CD4-positive, CD25-positive, alpha-beta regulatory T cell (primary cell): Measurements from ENCODE around the gene CKS1B. TPM values are rescaled to one million over a fixed set of nuclear protein-coding genes. Genes with fewer than 3 reads are reported as not detected.

ENCODE experiments used
- ATAC-seq, 2 donors: fragments of 150-1000 bp; cut with Tn5 transposase; one replicate each; pipeline ENCODE4 v1.10.0; 2021; ENCODE audit warnings: low read depth in 2 of 2, moderate number of reproducible peaks in 2 of 2, moderate library complexity in 1 of 2
- DNase-seq, 3 donors: peaks; one replicate each; pipeline versions ENCODE4 v3.0.0 to v3.0.0-alpha.2; 2012 to 2022; ENCODE audit warnings: mixed read lengths in 1 of 3
- H3K27ac ChIP-seq: one replicate; pipeline ENCODE4 v1.7.0; 2013; ENCODE audit warnings: mild to moderate bottlenecking, low read length; ENCODE audit not compliant: insufficient read depth, poor library complexity, severe bottlenecking
- H3K27me3 ChIP-seq: one replicate; pipeline ENCODE4 v1.7.0; 2013; ENCODE audit warnings: low read length; ENCODE audit not compliant: control insufficient read depth, insufficient read depth
- H3K36me3 ChIP-seq: one replicate; pipeline ENCODE4 v1.7.0; 2013; ENCODE audit warnings: mild to moderate bottlenecking, low read length, moderate library complexity; ENCODE audit not compliant: control insufficient read depth, insufficient read depth
- H3K4me1 ChIP-seq: 2 replicates; pipeline ENCODE4 v1.7.0; 2013; ENCODE audit warnings: mild to moderate bottlenecking, low read length; ENCODE audit not compliant: insufficient read depth, control insufficient read depth, poor library complexity, severe bottlenecking
- H3K4me3 ChIP-seq: one replicate; pipeline ENCODE4 v1.7.0; 2013; ENCODE audit warnings: low read depth, mild to moderate bottlenecking, low read length, moderate library complexity
- H3K9me3 ChIP-seq, 2 experiments: 1 replicate in 1 of 2; 2 replicates in 1 of 2; pipeline ENCODE4 v1.7.0; 2013; ENCODE audit warnings: low read length in 2 of 2, mild to moderate bottlenecking in 1 of 2, moderate library complexity in 1 of 2; ENCODE audit not compliant: control insufficient read depth in 2 of 2
- H3K27ac Mint-ChIP-seq, 3 donors: one replicate each; pipeline ENCODE4 v1.8.0; 2020 to 2022; ENCODE audit warnings: mild to moderate bottlenecking in 3 of 3, mixed read lengths in 3 of 3, moderate library complexity in 2 of 3
- H3K27me3 Mint-ChIP-seq: one replicate; pipeline ENCODE4 v1.8.0; 2022; ENCODE audit warnings: mild to moderate bottlenecking, mixed read lengths
- H3K36me3 Mint-ChIP-seq: one replicate; pipeline ENCODE4 v1.8.0; 2020; ENCODE audit warnings: mixed read lengths
- H3K4me1 Mint-ChIP-seq, 4 donors: one replicate each; pipeline ENCODE4 v1.8.0; 2020 to 2022; ENCODE audit warnings: mixed read lengths in 4 of 4, mild to moderate bottlenecking in 1 of 4
- H3K4me3 Mint-ChIP-seq, 4 donors: one replicate each; pipeline ENCODE4 v1.8.0; 2020 to 2022; ENCODE audit warnings: mild to moderate bottlenecking in 4 of 4, mixed read lengths in 4 of 4, moderate library complexity in 3 of 4
- H3K9me3 Mint-ChIP-seq, 7 donors: one replicate each; pipeline ENCODE4 v1.8.0; 2020 to 2022; ENCODE audit warnings: mixed read lengths in 7 of 7, mild to moderate bottlenecking in 3 of 7, moderate library complexity in 2 of 7
- polyA plus RNA-seq, 4 donors: library from polyadenylated mRNA; unstranded; fragments of 300-500 nt; fragmentation: Illumina TruSeq; gene quantifications; one replicate each; pipeline ENCODE4 v1.2.3, GENCODE V29; 2021
- total RNA-seq: library from RNA; stranded (reverse); gene quantifications from one replicate; pipeline ENCODE4 v1.2.3, GENCODE V29; 2022

CKS1B gene
- total and polyA plus RNA-seq, 5 donors from 2014 or later, result 8.5 to 60.0 (median 55.5) TPM

DNA sequence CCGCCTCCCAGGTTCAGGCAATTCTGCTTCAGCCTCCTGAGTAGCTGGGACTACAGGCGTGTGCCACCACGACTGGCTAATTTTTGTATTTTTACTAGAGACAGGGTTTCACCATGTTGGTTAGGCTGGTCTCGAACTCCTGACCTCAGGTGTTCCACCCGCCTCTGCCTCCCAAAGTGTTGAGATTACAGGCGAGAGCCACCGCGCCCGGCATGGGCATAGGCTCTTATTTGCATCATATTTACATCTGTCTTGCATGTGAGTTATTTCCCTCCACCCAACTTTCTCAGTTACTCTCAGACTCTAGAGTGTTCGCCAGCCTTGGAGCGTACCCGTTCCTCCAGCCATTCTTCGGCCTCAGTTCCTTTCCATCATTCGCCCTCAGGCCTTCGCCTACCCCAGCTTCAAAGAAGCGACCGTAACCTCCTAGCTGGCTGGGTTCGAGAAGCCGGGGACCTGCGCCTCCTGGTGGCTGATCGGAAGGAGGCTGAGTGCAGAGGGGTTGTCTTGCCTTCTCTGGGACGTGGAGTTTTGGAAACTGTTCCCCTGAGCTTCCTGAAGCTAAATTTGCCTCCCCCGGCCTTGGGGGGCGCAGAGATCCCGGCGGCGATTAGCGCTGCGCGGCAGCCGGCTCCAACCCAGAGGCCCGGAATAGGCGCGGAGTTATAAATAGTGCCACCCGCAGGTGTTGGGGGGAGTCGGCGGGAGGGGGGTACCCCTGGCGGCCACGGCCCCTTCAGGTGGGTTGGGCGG, 24.5 kb downstream of the CKS1B start:
- peak overlapping the region; percentile 96 for H3K27ac ChIP-seq
- H3K4me1 ChIP-seq, result peaks cover 40% of the 10 kb centered on the region
- H3K4me3 Mint-ChIP-seq, result peak overlapping the region; percentile 88 to 99 (median 91)
- peaks cover 0 to 37% (median 17%) of the 10 kb centered on the region in 4 donors for H3K4me1 Mint-ChIP-seq
- peak overlapping the region; percentile 83 to 96 (median 94) for H3K27ac Mint-ChIP-seq
- no peaks in the 10 kb centered on the region for H3K27me3 ChIP-seq
- H3K36me3 Mint-ChIP-seq, result no peaks in the 10 kb centered on the region
- no peaks in the 10 kb centered on the region for H3K9me3 ChIP-seq
- peaks cover 0 to 2% (median 0%) of the 10 kb centered on the region in 7 donors for H3K9me3 Mint-ChIP-seq
- H3K4me3 ChIP-seq, result peak overlapping the region; percentile 64
- no peak for ATAC-seq
- DNase-seq, result peak; percentile 50 to 80 (median 50)
- no peaks in the 10 kb centered on the region for H3K36me3 ChIP-seq
- H3K27me3 Mint-ChIP-seq, result no peaks in the 10 kb centered on the region

DNA sequence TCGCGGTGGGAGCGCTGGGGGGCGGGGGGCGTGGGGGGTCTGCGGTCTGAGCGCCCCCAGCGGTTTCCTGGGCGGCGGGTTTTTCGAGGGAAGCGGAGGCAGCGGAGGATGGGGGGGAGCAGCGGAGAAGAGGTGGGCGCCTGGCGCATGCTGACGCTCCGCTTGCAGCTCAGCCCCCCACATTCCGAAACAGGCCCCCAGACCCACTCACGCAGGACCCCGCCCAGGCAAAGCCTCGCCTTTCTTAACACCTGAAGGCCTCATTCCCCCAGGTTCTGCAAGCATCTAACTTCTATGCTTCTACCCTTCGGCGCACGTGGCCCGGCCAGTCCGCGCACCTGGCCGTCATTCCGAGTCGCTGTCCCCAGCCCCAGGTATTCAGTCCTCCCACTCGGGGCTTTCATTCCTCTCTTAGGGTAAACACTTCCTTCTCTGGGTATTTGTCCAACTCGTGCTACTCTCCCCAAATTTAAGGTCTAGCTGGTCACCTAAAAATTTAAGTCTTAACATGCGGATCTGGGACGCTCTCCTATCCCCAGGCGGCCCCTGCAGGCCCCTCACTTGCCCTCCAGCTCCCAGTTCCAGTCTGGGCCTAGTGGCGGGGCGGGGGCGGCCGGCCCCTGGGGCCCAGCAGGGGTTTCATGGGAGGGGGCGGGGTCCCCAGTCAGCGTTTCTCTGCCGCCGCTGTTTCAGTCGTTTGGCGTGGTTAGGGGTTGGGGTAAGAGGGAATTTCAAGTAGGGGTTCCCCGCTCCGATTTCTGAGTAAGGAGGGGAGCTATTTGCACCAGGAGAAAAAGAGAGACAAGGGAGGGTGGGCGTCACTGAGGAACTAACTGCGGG, 25.3 kb downstream of the CKS1B start:
- H3K36me3 Mint-ChIP-seq, result no peaks in the 10 kb centered on the region
- peak overlapping the region; percentile 83 to 96 (median 94) for H3K27ac Mint-ChIP-seq
- H3K4me3 Mint-ChIP-seq, result peak overlapping the region; percentile 89 to 99 (median 94)
- no peaks in the 10 kb centered on the region for H3K9me3 ChIP-seq
- ATAC-seq, result no peak
- peak; percentile 43 to 56 (median 51) for DNase-seq
- peaks cover 0 to 44% (median 22%) of the 10 kb centered on the region in 4 donors for H3K4me1 Mint-ChIP-seq
- no peaks in the 10 kb centered on the region for H3K27me3 Mint-ChIP-seq
- no peaks in the 10 kb centered on the region for H3K36me3 ChIP-seq
- no peaks in the 10 kb centered on the region for H3K27me3 ChIP-seq
- peak overlapping the region; percentile 96 for H3K27ac ChIP-seq
- H3K4me3 ChIP-seq, result peak overlapping the region; percentile 65
- peaks cover 0 to 2% (median 0%) of the 10 kb centered on the region in 7 donors for H3K9me3 Mint-ChIP-seq
- H3K4me1 ChIP-seq, result peaks cover 48% of the 10 kb centered on the region

DNA sequence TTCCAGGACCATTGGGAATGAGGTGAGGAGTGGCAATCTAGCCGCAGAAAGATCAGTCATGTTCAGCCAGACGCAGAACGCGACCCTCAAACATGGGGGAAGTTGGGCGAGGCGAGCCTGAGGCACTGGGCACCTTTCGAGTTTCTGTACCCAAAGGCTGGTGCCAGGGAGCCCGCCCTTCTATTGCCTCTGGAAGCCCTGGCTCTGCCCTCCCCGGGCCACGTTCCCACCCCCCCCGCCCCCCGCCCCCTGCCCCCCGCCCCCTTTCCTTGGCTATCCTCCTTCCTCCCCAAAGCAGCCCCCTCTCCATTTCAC, 25.9 kb downstream of the CKS1B start:
- H3K4me1 ChIP-seq, result peaks cover 53% of the 10 kb centered on the region
- peak in 2 of 3 donors; percentile 21 to 27 for DNase-seq
- Mint-ChIP-seq H3K36me3 (no peaks in the 10 kb centered on the region), H3K4me3 (peak overlapping the region; percentile 92 to 99 (median 95)), H3K4me1 (peaks cover 0 to 49% (median 23%) of the 10 kb centered on the region in 4 donors), H3K9me3 (peaks cover 0 to 2% (median 0%) of the 10 kb centered on the region in 7 donors), H3K27me3 (no peaks in the 10 kb centered on the region), H3K27ac (peak overlapping the region; percentile 83 to 96 (median 94))
- H3K27me3 ChIP-seq, result no peaks in the 10 kb centered on the region
- peak overlapping the region; percentile 65 for H3K4me3 ChIP-seq
- H3K27ac ChIP-seq, result peak overlapping the region; percentile 96
- H3K36me3 ChIP-seq, result no peaks in the 10 kb centered on the region
- ATAC-seq, result no peak
- H3K9me3 ChIP-seq, result no peaks in the 10 kb centered on the region

DNA sequence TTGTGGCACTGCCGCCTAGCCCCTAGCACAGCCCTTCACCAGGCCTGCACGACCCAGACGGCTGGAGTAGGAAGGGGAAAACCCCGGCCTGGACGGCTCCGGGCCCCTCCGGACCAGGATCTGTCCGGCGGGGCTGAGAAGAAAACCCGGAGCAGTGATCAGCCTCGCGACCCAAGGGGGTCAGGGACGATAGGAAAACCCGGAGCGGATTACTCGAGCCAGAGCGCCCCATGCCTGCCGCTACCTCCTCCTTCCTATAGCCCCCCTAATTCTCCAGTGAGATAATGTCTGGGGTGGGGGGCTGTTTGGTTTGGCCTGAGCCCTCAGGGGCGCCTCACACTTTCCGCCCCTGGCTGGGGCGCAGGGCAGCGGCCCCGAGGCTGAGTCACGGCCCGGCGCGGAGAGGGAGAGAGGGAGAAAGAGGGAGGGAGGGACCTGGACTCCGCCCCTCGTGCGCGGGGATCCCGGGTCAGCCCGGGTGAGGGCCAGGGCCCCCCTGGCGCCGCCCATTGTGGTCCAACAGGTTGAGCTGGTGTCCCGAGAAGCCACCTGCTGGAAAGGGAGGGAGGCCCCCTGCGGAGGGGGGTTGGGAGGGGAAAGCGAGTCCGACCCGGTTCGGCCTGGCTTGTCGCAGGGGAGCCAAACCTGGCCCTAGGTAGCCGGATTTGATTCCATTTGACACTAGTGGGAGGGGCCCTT, 26.4 kb downstream of the CKS1B start:
- peak; percentile 11 to 30 for ATAC-seq
- H3K4me1 Mint-ChIP-seq, result peaks cover 0 to 52% (median 26%) of the 10 kb centered on the region in 4 donors

DNA sequence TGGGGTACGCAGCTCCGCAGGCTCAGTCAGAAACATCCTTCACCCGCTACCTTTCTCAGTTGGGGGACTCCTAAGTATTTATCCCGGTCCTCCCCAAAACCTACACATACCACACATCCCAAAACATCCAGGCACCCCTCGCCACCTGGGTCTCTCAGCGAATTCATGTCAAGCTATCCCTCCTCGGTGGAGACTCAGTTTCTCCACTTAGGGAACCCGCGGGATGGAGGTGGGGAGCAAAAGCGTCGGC, 26.9 kb downstream of the CKS1B start:
- H3K4me1 Mint-ChIP-seq, result peaks cover 4 to 54% (median 31%) of the 10 kb centered on the region in 4 donors
- H3K9me3 Mint-ChIP-seq, result peaks cover 0 to 2% (median 0%) of the 10 kb centered on the region in 7 donors
- no peaks in the 10 kb centered on the region for H3K36me3 Mint-ChIP-seq
- H3K9me3 ChIP-seq, result no peaks in the 10 kb centered on the region
- ATAC-seq (no peak), DNase-seq (no peak)
- peak overlapping the region; percentile 53 to 95 (median 92) for H3K27ac Mint-ChIP-seq
- H3K27me3 Mint-ChIP-seq, result no peaks in the 10 kb centered on the region
- H3K27me3 ChIP-seq, result no peaks in the 10 kb centered on the region
- H3K4me3 ChIP-seq, result peak overlapping the region; percentile 77
- H3K4me1 ChIP-seq, result peaks cover 63% of the 10 kb centered on the region
- H3K27ac ChIP-seq, result peak overlapping the region; percentile 96
- H3K4me3 Mint-ChIP-seq, result peak overlapping the region; percentile 92 to 99 (median 96)
- H3K36me3 ChIP-seq, result no peaks in the 10 kb centered on the region

More for the DNA sequence above, 26.4 kb downstream of the CKS1B start:
- H3K4me1 ChIP-seq, result peaks cover 58% of the 10 kb centered on the region
- peak overlapping the region; percentile 53 to 95 (median 92) for H3K27ac Mint-ChIP-seq
- H3K27me3 ChIP-seq, result no peaks in the 10 kb centered on the region
- H3K9me3 ChIP-seq, result no peaks in the 10 kb centered on the region
- peak overlapping the region; percentile 92 to 99 (median 96) for H3K4me3 Mint-ChIP-seq
- H3K4me3 ChIP-seq, result peak overlapping the region; percentile 77
- H3K9me3 Mint-ChIP-seq, result peaks cover 0 to 2% (median 0%) of the 10 kb centered on the region in 7 donors
- no peaks in the 10 kb centered on the region for H3K36me3 Mint-ChIP-seq
- no peaks in the 10 kb centered on the region for H3K36me3 ChIP-seq
- H3K27ac ChIP-seq, result peak overlapping the region; percentile 96
- peak; percentile 78 to 82 (median 79) for DNase-seq
- H3K27me3 Mint-ChIP-seq, result no peaks in the 10 kb centered on the region

DNA sequence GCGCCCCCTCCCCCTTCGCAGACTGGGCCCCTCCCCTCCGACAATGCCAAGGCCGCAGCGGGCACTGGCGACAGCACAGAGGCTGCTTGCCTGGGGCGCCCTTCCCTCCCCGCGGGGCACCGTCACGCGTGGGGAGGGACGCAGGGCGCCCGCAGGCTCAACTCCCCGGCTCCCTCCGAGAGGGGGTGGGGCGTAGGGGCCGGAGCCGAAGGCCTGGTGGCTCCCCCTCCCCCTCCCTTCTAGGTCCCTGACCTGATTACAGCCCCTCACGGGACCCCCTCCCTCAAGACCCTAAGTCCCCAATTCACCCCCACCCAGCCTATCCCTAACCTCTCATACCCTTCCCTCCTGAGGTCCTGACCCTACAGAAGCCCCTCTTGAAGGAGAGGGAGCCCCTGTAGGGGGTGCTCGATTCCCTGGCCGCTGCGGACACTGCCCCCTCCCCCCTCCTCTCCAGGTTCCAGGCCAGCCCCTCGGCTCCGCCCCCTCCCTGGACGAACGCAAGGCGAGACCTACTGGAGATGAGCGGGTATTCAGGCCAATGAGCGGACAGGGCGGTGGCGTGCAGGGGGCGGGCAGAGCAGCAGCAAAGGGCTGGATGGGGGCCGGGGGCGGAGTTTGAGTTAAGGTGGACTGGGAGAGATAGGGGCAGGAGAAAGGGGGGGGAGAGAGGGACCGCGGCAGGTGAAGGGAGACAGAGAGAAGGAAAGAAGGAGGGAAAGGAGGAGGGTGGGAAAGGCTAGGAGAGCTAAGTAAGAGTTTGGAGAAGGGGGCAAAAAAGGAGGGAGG, 27.4 kb downstream of the CKS1B start:
- peak overlapping the region; percentile 96 for H3K27ac ChIP-seq
- H3K4me1 ChIP-seq, result peaks cover 68% of the 10 kb centered on the region
- no peaks in the 10 kb centered on the region for H3K9me3 ChIP-seq
- Mint-ChIP-seq H3K27me3 (no peaks in the 10 kb centered on the region), H3K9me3 (peaks cover 0 to 2% (median 0%) of the 10 kb centered on the region in 7 donors), H3K27ac (peak overlapping the region; percentile 91 to 95 (median 92)), H3K4me1 (peaks cover 9 to 59% (median 36%) of the 10 kb centered on the region in 4 donors), H3K36me3 (no peaks in the 10 kb centered on the region), H3K4me3 (peak overlapping the region; percentile 92 to 99 (median 96))
- no peaks in the 10 kb centered on the region for H3K27me3 ChIP-seq
- no peaks in the 10 kb centered on the region for H3K36me3 ChIP-seq
- H3K4me3 ChIP-seq, result peak overlapping the region; percentile 77
- ATAC-seq, result peak; percentile 83 to 84
- DNase-seq, result peak; percentile 96 to 99 (median 97)
